ENCODE measurements around the gene ZNF598. TPM values are rescaled to one million over a fixed set of nuclear protein-coding genes. Genes with fewer than 3 reads are reported as not detected.

Gene ZNF598
- total RNA-seq, 1 experiment from 2014 or later = 44.4 TPM

- ATAC-seq (no peak), DNase-seq (no peak)
- Histone ChIP-seq H3K27me3 (ENCODE audit: low read length) (no peaks in the 10 kb centered on the region), H3K4me1 (ENCODE audit: insufficient read depth, low read length) (0 out of 2 replicates have a peak, but pooled peaks cover 2% of the 10 kb centered on the region), H2AFZ (ENCODE audit: low read length) (no peak overlapping the region), H3K9me3 (ENCODE audit: low read length) (no peaks in the 10 kb centered on the region), H3K9me2 (replicated peaks; ENCODE audit: low read length) (no peaks in the 10 kb centered on the region), H3K36me3 (ENCODE audit: low read depth, low read length) (peaks cover 6% of the 10 kb centered on the region; the same call in 1 of the 2 replicates), H3K9ac (ENCODE audit: low read length) (no peak overlapping the region), H3K27ac (ENCODE audit: low read length) (no peak overlapping the region), H3K79me2 (ENCODE audit: low read length) (peaks cover 36% of the 10 kb centered on the region), H3K4me2 (ENCODE audit: low read length) (no peak overlapping the region), H3F3A (ENCODE audit: low read length, unreplicated experiment) (no peaks in the 10 kb centered on the region), H4K20me1 (ENCODE audit: low read length) (peaks cover 21% of the 10 kb centered on the region), H3K4me3 (ENCODE audit: low read length) (no peak overlapping the region)
- ChIA-PET POLR2A (ENCODE audit: unreplicated experiment) (no interaction called here), CTCF (no interaction called here)
- intact Hi-C loops (cut with micrococcal nuclease) = no loop called here
- no peak for TF ChIP-seq EZH2 (IDR thresholded peaks at IDR 0.05; ENCODE audit: low read length, unreplicated experiment)
- TF ChIP-seq EZH2phosphoT487 (IDR thresholded peaks at IDR 0.05; ENCODE audit: borderline replicate concordance, low read length) = no peak
- TF ChIP-seq CTCF (conservative IDR thresholded peaks at IDR 0.05; ENCODE audit: low read depth, low read length) = no peak
- no TSS peak for BruUV-seq (replicated peaks)
Observed at GRCh38 chr16:2001456-2002355, 7.9 kb downstream of the ZNF598 start.

DNA sequence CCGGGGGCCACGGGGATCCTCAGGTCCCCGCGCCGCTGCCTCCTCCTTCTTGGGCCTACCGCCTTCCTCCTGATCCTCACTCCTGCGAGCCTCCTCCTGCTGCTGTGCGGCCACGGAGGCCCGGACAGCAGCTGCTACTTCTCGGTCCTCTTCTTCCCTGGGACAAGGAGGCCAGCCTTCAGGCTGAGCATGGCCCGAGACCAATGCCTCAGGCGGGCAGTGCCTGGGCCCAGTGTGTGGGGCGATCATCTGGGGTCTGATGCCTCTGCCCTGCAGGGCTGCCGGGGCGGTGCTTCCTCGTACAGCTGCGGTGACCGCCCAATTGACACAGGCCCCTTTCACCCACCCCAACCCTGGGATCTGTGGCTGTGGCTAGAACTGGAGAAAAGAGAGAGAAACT, 8.6 kb downstream of the ZNF598 start:
- Histone ChIP-seq H3K27me3 (ENCODE audit: low read length) (no peaks in the 10 kb centered on the region), H4K20me1 (ENCODE audit: low read length) (peaks cover 15% of the 10 kb centered on the region; the same call in 1 of the 2 replicates), H3K4me2 (ENCODE audit: low read length) (no peak overlapping the region), H3K9me3 (ENCODE audit: low read length) (no peaks in the 10 kb centered on the region), H3K4me3 (ENCODE audit: low read length) (no peak overlapping the region), H3K4me1 (ENCODE audit: insufficient read depth, low read length) (0 out of 2 replicates have a peak, but pooled peaks cover 2% of the 10 kb centered on the region), H3K9ac (ENCODE audit: low read length) (no peak overlapping the region), H3F3A (ENCODE audit: low read length, unreplicated experiment) (no peaks in the 10 kb centered on the region), H3K27ac (ENCODE audit: low read length) (no peak overlapping the region), H3K9me2 (replicated peaks; ENCODE audit: low read length) (no peaks in the 10 kb centered on the region), H3K36me3 (ENCODE audit: low read depth, low read length) (peaks cover 4% of the 10 kb centered on the region; the same call in 1 of the 2 replicates), H2AFZ (ENCODE audit: low read length) (no peak overlapping the region), H3K79me2 (ENCODE audit: low read length) (peaks cover 30% of the 10 kb centered on the region)
- ChIA-PET POLR2A (ENCODE audit: unreplicated experiment) (no interaction called here), CTCF (no interaction called here)
- DNase-seq (no peak), ATAC-seq (no peak)
- intact Hi-C loops (cut with micrococcal nuclease) = no loop called here
- TF ChIP-seq EZH2 (IDR thresholded peaks at IDR 0.05; ENCODE audit: low read length, unreplicated experiment) = no peak
- TF ChIP-seq EZH2phosphoT487 (IDR thresholded peaks at IDR 0.05; ENCODE audit: borderline replicate concordance, low read length) = no peak
- no peak for TF ChIP-seq CTCF (conservative IDR thresholded peaks at IDR 0.05; ENCODE audit: low read depth, low read length)
- BruUV-seq (replicated peaks) = no TSS peak

Measured in PC-3 (cell line).